Tibial nerve (tissue), 4 donors: ENCODE data around the gene PAPLN. TPM values are rescaled to one million over a fixed set of nuclear protein-coding genes. Genes with fewer than 3 reads are reported as not detected.

Experiments used
- DNase-seq, 2 donors: peaks; one replicate each; pipeline ENCODE4 v3.0.0-alpha.2; 2019; ENCODE audit warnings: low spot score in 2 of 2
- H3K27ac ChIP-seq, 4 donors: fragments of 200-600 bp; sonication (generic) in 3 of 4; one replicate each; pipeline ENCODE4 v1.5.1; 2017 to 2019; ENCODE audit warnings: mild to moderate bottlenecking in 1 of 4
- H3K27me3 ChIP-seq, 2 donors: fragments of 200-600 bp; sonication (generic) in 1 of 2; one replicate each; pipeline versions ENCODE4 v1.5.1 to v1.6.0; 2017 to 2019
- H3K36me3 ChIP-seq, 3 donors: fragments of 200-600 bp; sonication (generic); one replicate each; pipeline ENCODE4 v1.5.1; 2018 to 2019
- H3K4me1 ChIP-seq, 4 donors: fragments of 200-600 bp; sonication (generic) in 3 of 4; one replicate each; pipeline ENCODE4 v1.5.1; 2017 to 2019
- H3K4me3 ChIP-seq, 4 donors: fragments of 200-600 bp; sonication (generic) in 3 of 4; one replicate each; pipeline ENCODE4 v1.5.1; 2017 to 2019; ENCODE audit warnings: mild to moderate bottlenecking in 1 of 4, moderate library complexity in 1 of 4
- H3K9me3 ChIP-seq, 4 donors: fragments of 200-600 bp; sonication (generic) in 3 of 4; one replicate each; pipeline ENCODE4 v1.5.1; 2017 to 2019
- CTCF ChIP-seq, 5 experiments: fragments of 200-600 bp in 3 of 5; fragments of 450-650 bp in 2 of 5; sonication (generic) in 3 of 5; IDR thresholded peaks; one replicate each; pipeline ENCODE4 v1.5.1; 2016 to 2019; ENCODE audit warnings: antibody characterized with exemption in 5 of 5, mild to moderate bottlenecking in 3 of 5, moderate library complexity in 2 of 5
- EP300 ChIP-seq, 2 donors: sonication (generic); formaldehyde crosslinking; IDR thresholded peaks; one replicate each; pipeline ENCODE4 v1.6.1; 2017; ENCODE audit warnings: antibody characterized with exemption in 2 of 2, mild to moderate bottlenecking in 1 of 2
- POLR2A ChIP-seq, 2 donors: fragments of 450-650 bp; IDR thresholded peaks; one replicate each; pipeline ENCODE4 v1.6.1; 2017; ENCODE audit warnings: antibody characterized with exemption in 2 of 2, mild to moderate bottlenecking in 2 of 2, moderate library complexity in 2 of 2
- WGBS, 2 donors: methylation state at CpG; one replicate each; pipeline ENCODE4 v1.1.5; 2018; 5-methylcytosine and 5-hydroxymethylcytosine counted together
- total RNA-seq, 4 donors: library from RNA; depleted of rRNA; stranded (reverse); fragments of >200 nt; gene quantifications; one replicate each; pipeline ENCODE4 v1.1.0, GENCODE V29; 2016

The PAPLN gene
- total RNA-seq, 4 donors from 2014 or later = 96.6 to 314 (median 206) TPM

GRCh38 chr14:73240816-73241480 is 3.6 kb downstream of the PAPLN start:
- peaks cover 0 to 91% (median 64%) of the 10 kb centered on the region in 4 donors for H3K4me1 ChIP-seq

DNA sequence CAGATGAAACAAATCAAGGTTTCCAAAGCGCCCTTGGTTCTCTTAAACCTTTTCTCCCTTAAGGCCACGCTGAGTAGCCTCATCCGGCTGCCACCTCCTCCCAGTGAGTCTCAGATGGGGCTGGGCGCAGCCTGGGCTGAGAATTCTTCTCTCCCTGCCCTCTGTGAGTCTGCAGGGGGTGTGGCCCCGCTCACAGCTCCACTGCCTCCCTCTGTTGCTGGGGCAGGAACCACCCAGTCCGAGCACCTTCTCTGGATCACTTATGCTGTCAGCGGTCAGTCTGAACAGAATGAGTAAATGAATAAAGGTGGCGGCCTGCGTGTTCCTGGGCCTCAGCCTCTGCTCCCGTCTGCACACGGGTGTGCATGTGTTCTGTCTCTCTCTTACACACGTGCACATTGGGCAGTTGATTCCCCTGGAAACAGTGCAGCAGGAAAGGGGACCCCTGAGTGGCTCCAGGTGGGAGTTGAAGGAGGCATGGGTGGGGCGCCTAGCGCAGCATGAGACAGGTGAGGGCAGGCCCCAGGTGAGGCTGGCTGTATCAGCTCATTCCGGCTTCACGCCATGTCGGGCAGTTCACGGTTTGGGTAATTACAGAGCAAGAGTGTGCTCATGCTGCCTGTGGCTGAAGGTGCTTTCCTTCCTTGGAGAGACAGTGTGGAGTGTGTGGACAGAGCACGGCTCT is 4.3 kb downstream of the PAPLN start:
- TF ChIP-seq CTCF (IDR thresholded peaks at IDR 0.05) (no peak), POLR2A (IDR thresholded peaks at IDR 0.05) (no peak), EP300 (IDR thresholded peaks at IDR 0.05) (no peak)
- Histone ChIP-seq H3K4me3 (peak overlapping the region in 1 of 4 donors; percentile 73), H3K36me3 (no peaks in the 10 kb centered on the region), H3K27me3 (peaks cover 0 to 13% of the 10 kb centered on the region in 2 donors), H3K4me1 (peaks cover 0 to 91% (median 63%) of the 10 kb centered on the region in 4 donors), H3K9me3 (no peaks in the 10 kb centered on the region), H3K27ac (peak overlapping the region in 3 of 4 donors; percentile 44 to 79 (median 68))
- WGBS, 2 donors = 82 to 84% methylated on average over 19 of the region's 19 CpGs
- no peak for DNase-seq

More at GRCh38 chr14:73240816-73241480, 3.6 kb downstream of the PAPLN start:
- Histone ChIP-seq H3K9me3 (no peaks in the 10 kb centered on the region), H3K36me3 (no peaks in the 10 kb centered on the region), H3K27ac (peak overlapping the region in 2 of 4 donors; percentile 68 to 79), H3K4me3 (peak overlapping the region in 1 of 4 donors; percentile 73), H3K27me3 (peaks cover 0 to 13% of the 10 kb centered on the region in 2 donors)
- TF ChIP-seq POLR2A (IDR thresholded peaks at IDR 0.05) (no peak), EP300 (IDR thresholded peaks at IDR 0.05) (no peak), CTCF (IDR thresholded peaks at IDR 0.05) (no peak)
- no peak for DNase-seq
- WGBS, 2 donors = 70 to 76% methylated on average over 9 to 10 of the region's 10 CpGs

DNA sequence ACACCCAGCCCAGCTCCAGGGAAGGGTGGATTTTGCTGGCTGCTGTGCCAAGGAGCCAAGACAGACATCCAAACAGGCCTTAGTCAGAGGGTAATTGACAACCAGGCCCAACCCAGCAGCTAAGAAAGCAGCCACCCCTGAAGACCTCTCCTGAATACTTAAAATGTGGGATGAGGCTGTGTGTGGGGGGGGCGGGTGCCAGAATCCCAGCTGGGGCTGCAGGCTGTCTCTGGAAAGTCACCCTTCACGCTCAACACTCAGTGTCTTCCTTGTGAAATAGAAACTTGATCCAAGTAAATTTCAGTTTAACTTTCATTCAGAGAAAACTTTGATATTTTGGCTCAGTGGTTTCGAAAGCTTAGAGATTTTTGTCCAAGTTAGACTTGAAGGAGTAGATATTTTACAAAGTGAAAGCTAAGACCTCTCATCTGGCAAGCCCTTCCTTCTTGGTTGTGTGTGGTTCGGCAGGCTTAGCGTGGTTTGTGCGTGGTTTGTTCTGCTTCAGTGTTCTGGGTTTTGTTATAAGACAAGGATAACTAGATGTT is 5.1 kb downstream of the PAPLN start:
- TF ChIP-seq POLR2A (IDR thresholded peaks at IDR 0.05) (no peak), CTCF (IDR thresholded peaks at IDR 0.05) (no peak), EP300 (IDR thresholded peaks at IDR 0.05) (no peak)
- no peak for DNase-seq
- Histone ChIP-seq H3K27ac (peak overlapping the region in 3 of 4 donors; percentile 44 to 79 (median 60)), H3K36me3 (no peaks in the 10 kb centered on the region), H3K4me1 (peaks cover 0 to 91% (median 58%) of the 10 kb centered on the region in 4 donors), H3K4me3 (peak overlapping the region in 1 of 4 donors; percentile 21), H3K9me3 (no peaks in the 10 kb centered on the region), H3K27me3 (peaks cover 0 to 9% of the 10 kb centered on the region in 2 donors)
- 58 to 67% methylated on average over 6 of the region's 6 CpGs for WGBS, 2 donors

DNA sequence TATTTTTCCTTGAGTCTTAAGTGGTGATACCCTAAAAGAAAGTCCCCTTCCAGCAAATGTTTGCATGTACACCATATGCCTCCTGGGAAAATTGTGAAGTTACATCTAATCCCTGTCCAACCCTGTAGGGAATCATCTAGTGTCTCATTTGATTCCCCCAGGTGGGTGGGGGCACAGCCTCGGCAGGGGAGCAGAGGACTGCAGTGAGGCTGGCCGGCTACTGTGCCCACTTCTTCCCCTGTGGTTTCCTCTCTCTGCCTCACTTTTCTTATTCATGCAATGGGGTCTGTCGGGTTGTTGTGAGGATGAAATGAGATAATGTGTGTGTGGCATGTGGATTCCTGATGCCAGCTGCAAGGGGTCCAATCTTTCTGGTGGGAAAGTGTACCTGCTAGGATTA is 6.0 kb downstream of the PAPLN start:
- H3K4me1 ChIP-seq = peaks cover 0 to 82% (median 49%) of the 10 kb centered on the region in 4 donors
- H3K27me3 ChIP-seq = peaks cover 0 to 3% of the 10 kb centered on the region in 2 donors
- no peak for DNase-seq
- no peaks in the 10 kb centered on the region for H3K9me3 ChIP-seq
- TF ChIP-seq CTCF (IDR thresholded peaks at IDR 0.05) (no peak), POLR2A (IDR thresholded peaks at IDR 0.05) (no peak), EP300 (IDR thresholded peaks at IDR 0.05) (no peak)
- H3K27ac ChIP-seq = peak overlapping the region in 1 of 4 donors; percentile 79
- H3K36me3 ChIP-seq = no peaks in the 10 kb centered on the region
- WGBS, 2 donors = 81 to 89% methylated on average over 3 of the region's 3 CpGs
- no peak overlapping the region for H3K4me3 ChIP-seq

DNA sequence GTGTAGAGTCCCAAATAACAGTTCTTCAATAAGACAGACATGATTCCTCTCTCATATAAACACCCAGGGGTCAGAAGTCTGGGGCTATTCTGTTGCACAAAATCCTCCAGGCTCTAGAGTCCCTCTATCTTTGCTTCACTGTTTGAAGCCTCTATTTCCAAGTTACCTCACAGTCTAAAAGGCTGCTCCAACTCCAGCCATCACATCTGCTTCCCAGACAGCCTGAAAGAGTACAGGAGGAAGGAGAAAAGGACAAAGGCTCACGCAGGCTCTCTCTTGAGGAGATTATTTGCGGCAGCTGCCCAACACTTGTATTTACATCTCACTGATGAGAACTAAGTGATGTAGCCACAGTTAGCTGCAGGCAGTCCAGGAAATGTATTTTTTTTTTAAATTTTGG is 6.4 kb downstream of the PAPLN start:
- no peak for DNase-seq
- TF ChIP-seq EP300 (IDR thresholded peaks at IDR 0.05) (no peak), CTCF (IDR thresholded peaks at IDR 0.05) (no peak), POLR2A (IDR thresholded peaks at IDR 0.05) (no peak)
- H3K36me3 ChIP-seq = no peaks in the 10 kb centered on the region
- no peak overlapping the region for H3K27ac ChIP-seq
- H3K4me1 ChIP-seq = peaks cover 0 to 78% (median 46%) of the 10 kb centered on the region in 4 donors
- H3K4me3 ChIP-seq = no peak overlapping the region
- no peaks in the 10 kb centered on the region for H3K9me3 ChIP-seq
- 92 to 98% methylated on average over 2 of the region's 2 CpGs for WGBS, 2 donors
- H3K27me3 ChIP-seq = peaks cover 0 to 3% of the 10 kb centered on the region in 2 donors
